ENCODE results near the gene LANCL1.
A peak's percentile ranks its signal among the peaks of the same experiment; 100 is the strongest.

The LANCL1 gene, protein sequence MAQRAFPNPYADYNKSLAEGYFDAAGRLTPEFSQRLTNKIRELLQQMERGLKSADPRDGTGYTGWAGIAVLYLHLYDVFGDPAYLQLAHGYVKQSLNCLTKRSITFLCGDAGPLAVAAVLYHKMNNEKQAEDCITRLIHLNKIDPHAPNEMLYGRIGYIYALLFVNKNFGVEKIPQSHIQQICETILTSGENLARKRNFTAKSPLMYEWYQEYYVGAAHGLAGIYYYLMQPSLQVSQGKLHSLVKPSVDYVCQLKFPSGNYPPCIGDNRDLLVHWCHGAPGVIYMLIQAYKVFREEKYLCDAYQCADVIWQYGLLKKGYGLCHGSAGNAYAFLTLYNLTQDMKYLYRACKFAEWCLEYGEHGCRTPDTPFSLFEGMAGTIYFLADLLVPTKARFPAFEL

DNA sequence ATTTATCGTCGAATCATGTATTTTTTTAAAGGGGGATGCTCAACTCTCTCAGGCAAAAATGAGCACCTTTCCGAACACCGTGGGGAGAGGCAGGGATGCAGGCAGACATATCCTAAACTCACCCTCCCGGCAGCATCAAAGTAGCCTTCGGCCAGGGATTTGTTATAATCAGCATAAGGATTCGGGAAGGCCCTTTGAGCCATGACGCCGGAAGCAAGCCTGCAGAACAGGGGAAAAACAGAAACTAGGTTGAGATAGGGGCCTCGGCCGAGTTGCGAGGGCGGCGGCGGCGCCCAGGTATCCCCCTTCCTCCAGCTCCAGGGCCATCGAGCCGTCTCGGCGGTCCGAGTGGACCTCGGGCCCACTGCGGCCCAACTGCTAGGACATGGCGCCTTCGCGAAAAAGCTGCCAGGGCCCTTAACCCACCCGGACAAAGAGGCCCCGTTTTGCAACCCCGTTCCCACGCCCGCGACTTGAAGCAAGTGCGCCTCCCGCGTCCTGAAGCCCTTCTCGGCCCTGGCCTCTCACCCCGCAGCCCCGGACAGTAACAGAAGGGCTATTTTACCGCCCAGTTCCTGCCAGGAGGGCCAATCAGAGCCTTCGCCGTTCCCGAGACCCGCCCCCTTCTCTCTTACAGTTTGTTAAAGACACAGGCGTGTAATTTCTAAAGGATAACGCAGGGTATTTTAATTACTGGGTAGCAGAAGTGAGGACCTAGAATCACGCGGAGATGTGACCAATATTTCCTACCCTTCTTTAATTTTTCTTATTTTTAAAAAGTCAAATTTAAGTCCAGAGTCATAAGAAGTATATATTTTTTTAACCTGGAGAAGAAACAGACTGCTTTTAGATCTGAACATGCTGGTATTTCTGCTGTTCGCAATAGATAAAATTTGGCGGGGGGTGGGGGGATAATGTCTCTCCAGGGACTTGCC lies at the start of gene LANCL1:
Gene LANCL1 (minus strand): TSS at position 566 of the 935 bp plus-strand sequence. CDS start 363 bp downstream, at position 203.
- DNase-seq: peak; percentile 78 to 90

DNA sequence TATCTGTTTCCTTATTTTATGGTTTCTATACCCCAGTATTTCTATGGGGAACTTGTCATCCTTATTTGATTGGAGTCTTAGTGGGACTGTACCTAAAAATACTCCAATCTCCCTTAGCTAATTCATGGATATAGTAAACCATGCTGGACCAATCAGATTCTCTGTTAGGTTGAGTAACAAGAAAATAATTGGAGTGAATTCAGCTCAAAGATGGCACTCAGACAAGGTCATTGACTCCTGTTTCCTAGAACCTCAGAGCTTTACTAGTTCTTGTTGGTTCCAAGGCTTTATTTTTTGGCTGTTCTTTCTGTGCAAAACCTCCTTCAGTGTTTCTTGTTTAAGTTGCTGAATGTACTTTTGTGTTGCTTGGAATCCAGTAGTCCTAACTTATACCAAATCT lies 48.0 kb upstream of the LANCL1 start:
- no peak for DNase-seq

DNA sequence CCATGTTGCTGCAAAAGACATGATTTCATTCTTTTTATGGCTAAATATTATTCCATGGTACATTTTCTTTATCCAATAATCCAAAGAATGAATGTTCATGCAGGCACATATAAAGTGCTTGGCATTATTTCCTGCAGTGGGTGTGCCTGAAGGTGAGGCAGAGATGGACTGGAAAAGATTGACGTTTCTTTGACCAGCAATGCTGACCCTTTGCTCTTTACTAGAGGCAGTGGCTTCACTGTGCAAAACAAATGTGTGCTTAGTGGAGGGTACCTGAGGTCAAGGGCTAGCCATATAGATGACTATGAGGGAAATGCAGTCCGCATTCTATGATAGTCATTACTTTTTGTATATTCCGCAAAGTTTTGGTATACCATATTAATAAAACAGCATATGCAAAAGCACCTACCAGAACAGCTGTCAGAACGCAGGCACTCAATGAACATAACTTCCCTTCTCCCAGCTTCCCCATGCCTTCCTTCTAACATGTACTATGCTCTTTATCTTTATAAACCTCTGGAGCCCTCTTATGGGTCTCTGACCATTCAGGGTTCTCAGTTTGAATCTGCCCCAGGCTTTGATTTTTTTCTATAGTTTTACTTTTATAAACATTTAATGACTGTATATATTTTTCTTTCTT lies 47.2 kb upstream of the LANCL1 start:
- DNase-seq: no peak

DNA sequence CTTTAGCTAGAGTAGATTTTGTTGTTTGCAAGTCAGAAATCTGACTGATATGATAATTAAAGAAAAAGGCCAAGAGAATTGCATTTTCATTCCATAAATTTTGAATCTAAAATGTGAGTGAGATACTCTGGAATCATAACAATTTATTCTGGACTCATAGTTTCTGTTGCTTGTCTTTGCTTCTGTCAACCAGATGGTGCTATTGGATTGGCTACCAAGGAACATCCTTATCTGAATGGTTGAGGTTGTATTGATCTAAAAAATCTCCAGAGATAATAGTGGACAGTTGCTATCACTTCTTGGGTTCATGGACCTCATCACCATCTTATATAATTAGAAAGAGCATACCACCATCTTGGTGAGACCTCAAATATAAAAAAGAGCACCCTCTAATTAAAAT lies 45.8 kb upstream of the LANCL1 start:
- no peak for DNase-seq

DNA sequence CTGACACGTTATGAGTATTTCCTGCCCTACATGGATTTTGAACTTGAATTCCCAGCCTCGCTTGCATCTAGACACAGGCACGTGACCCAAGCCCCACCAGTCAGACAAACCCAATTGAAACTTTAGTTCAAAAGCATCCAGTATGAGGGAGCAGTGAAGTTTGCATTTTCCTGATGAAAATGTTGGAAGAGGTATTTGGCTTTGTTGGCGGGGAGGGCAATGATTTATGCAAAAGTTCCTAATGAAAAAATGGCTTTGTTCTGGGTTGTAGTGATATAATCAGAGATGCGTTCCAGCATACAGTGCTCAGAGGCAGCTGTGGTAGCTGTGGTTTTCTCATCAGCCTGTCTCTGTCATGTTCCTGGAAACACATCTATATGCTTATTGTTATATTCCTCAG lies 43.0 kb upstream of the LANCL1 start:
- no peak for DNase-seq

DNA sequence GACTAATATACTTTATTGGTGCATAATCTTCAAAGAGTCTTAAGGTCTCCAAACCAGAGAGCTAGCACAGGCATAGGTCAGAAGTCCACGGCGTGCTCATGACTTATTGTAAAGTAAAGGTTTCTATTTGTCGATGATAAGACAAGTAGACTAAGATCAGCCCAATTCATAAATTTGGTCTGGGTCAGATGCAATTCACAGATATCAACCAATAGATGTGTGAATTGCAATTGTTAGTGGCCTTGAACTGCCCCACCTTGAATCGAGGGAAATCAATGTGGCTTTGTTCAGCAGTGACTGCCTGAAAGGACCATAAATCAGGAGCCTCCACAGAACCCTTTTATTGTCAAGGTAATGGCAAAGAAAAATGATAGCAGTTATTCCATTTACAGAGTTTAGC lies 40.7 kb upstream of the LANCL1 start:
- DNase-seq: no peak

DNA sequence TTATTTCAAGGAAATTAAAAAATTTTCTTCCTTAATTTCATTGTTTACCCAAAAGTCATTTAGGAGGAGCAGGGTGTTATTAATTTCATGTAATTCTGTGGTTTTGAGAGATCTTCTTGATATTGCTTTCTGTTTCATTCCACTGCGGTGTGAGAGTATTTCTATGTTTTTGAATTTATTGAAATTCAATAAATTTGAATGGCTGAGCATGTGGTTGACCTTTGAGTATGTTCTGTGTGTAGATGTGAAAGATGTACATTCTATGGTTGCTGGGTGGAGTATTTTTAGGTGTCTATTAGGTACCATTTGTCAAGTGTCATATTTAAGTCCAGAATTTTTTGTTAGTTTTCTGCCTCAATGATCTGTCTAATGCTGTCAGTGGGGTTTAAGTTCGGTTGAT lies 39.4 kb upstream of the LANCL1 start:
- no peak for DNase-seq

DNA sequence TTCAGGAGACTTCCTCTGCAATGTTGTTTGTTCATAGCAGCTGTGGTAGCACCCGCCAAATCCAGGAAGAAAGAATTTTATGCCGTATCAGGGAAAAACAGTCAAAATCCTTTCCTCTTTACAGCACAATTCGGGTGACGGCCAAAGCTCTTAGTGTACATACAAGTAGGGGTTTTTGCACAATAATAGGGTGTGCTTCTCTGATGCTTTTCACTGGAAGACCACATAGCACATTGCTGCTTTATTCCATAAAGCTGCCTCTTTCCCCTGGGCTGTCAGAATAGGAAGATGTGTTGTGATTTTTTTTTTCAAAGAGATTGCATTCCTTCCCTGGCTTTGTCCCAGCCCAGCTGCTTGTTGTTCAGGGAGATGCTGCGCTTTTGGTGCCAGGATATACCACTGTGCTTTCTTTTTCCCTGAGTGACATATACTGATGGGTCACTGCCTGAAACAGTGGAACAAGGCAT lies 27.2 kb upstream of the LANCL1 start:
- no peak for DNase-seq

DNA sequence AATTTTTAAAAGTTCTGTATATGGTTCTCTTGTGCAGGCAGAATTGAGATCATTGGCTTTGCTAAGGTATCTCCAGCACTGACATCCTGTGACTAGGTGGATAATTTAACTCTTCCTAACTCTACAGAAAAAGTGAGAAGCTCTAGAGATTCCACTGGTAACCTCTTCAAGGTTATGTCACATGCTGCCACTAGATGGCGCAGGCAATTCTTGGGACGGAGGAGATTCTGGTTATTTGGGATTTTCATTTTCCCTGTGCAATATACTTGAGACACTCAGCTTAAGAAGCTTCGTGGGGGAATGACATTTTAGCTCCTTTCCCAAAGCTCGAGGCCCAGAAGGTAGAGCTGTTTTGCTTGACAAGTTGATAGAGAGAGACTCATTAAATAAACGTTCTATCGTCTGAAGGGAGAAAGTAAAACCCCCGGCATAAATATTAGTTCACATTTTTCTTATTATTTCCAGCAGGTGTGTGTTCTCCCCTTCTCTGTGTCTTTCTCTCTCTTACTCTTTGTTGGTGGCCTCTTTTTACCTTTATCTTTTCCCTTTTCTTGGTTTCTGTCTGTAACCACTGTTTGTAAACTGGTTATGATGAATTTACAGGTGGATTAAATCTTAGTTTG lies 26.6 kb upstream of the LANCL1 start:
- DNase-seq: peak in 1 of 2 experiments; percentile 9

DNA sequence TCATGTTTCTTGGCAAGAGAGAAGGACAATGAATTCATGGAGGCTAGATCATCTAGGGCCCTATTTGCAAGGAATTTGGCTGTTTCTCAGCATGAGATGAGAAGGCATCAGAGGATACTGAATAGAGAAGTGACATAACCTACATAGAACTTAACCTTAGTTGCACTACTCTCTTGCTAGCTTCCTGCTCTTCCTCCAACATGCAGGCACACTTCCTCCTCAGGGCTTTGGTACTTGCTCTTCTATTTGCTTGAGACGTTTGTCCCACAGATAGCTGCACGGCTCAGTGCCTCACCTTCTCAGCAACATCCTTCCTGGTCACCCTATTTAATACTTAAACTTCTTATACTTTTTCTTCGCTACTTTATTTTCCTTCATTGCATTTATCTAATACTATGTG lies 20.0 kb upstream of the LANCL1 start:
- no peak for DNase-seq

DNA sequence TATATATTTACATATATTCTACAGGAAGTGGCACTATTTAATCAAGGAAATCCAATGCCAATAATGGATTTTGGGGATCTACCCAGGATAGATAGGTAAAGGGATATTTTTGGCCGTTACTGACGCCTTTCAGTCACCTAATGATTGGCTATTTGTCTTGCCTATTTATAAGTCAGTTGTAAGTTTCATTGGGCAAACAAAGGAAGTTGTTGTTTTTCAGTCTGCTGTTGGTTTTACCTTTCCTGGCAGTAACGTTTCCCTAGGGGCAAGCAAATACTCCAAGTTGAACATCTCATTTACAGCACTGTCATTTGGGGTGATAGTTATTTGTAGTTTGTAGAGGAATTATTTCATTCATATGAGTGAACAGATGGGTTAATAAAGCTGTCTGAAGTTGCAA lies 17.0 kb upstream of the LANCL1 start:
- no peak for DNase-seq

DNA sequence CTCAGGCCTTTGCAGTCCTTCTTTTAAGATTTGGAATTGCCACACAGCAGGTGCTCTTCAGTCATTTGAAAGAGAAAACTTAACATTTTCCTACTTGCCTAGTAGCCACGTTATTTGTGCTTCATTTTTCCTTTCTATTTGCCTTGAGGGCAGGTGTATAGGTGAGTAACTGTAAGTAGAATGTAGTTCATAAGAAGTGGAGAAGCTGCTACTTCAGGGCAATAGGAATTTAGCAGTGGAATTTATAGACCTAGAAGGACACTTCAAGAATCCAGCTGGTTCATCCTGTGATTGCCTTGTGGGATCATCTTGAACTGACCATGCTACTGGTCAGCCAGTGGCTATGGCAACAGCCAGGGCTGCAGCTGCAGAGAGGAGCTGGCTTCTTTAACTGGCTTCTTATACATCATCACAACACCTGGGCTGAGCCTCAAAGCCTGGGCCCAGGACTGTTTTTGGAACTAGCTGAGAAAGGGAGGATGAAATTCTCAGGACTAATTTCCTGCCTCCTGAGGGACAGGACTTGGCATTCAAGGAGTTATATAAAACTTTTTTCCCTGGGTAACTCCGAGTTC lies 5.1 kb upstream of the LANCL1 start:
- DNase-seq: no peak

DNA sequence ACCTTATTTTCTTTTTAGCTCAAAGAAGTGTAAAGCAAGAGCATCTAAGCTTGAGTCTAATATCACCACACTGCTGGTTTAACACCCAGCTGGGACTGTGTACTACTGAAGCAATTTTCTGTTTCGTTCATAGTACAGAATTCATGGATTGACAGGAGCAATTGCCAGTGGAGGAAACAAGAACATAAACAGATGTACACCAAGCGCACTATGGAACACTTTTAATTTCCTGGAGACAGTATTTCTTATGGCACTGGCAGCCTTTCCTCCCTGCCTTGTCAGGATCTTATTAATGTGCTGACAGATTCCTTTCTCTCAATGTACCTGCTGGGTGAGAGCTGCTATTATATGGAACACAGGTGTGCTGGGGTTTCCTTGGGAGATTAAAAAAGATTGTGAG lies 4.2 kb upstream of the LANCL1 start:
- DNase-seq: no peak

DNA sequence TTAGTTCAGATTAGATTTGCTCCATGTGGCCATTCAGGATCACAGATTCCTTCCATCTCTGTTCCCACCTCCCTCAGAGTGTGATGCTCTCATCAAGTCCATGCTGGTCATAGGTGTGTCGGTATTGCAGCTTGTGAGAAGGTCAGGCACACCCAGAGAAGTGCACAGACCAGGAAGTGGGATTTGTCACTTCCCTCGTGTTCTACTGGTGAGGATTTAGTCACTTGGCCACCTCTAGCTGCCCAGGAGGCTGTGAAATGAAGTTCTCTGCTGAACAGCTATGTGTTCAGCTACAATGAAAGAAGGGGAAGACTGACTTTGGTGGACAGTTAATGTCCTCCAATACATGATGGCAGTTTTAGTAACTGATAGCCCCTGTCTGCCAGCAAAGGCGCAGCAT lies 3.5 kb upstream of the LANCL1 start:
- DNase-seq: no peak

DNA sequence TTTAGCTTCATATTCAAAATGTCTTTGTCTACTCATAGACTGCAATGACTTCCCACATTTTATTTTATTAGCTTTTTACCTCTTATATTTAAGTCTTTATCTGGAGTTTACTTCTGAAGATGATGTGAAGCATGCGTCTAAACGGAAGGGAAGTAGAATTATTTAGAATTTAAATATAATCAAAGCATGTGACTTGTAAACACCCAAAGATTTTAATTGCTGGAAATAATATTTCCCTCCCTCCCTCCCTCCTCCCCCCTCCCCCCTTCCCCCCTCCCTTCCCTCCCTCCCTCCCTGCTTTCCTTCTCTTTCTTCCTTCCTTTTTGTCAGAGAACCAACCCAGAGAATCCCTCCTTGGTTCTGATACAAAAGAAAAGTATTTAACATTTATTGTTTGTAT lies 2.1 kb upstream of the LANCL1 start:
- no peak for DNase-seq

DNA sequence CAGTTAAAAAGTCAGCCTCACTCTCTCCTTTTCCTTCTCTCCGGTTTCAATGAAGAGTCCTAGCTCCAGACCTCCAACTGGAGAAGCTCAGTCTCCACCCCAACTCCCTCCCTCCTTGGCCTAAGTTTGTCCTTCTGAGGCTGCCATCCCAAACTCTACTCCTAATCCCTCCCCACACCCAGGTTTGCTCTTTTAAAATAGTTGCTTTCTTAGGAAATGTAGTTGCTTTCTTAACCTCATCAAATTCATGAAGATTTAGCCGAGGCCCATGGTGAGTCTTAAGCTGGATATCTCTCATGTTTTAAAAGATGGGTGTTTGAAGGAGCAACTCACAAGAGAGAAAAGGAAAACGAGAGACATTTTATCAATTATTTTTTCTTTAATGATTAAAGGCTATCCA lies 937 bp upstream of the LANCL1 start:
- DNase-seq: no peak

DNA sequence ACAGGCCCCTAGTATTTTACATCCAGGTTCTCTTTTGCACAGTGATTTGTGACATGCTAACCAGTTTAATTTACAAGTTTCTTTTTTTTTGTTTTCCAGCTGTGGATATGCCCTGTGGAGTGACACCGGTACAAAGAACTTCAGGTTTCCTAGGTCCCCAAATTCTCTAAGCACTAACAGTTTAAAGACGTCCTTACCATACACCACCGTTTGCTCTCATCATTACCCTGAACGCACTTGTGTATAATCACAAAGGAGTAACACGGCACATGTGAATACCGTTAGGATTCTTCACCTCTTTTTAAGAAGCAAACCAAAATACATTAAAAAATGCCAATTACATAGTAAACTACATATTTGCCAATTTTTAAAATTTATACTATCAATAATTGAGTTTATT lies 853 bp downstream of the LANCL1 start:
- DNase-seq: no peak

DNA sequence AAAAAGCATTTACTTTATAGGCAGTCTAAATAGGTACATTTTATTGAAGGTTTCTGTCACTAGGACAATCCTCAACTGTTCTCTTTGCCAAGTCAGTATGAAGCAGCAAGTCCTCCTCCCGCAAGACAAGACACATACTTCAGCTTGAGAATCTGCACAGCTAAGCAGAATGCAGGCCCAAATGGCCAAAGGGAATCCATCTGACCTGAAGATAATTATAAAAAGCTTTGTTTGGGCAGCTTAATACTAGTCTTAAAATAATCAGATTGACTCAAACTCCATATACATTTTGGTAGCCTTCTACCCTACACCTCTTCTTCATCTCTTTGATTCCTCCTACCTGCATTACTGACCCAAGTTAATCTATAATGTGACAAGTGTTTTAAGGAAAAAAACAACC lies 1.8 kb downstream of the LANCL1 start:
- DNase-seq: no peak

DNA sequence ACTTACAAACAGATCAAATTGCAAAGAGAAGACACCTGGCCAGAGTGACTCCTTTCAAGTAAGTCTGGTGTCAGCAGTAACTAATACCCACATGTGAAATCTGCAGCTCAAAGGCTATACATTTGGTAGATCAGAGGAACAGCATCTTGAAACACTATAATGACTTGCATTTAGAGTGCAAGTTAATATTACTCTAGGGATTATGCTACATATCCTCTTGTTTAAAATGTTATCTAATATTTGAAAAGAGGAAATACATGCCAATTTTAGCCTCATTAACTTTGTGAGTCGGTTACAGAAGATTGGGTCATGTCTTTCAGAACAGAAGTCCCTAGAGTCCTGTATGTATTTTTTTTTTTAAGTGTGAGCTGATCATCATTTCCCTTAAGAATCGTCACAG lies 15.2 kb downstream of the LANCL1 start:
- DNase-seq: no peak

DNA sequence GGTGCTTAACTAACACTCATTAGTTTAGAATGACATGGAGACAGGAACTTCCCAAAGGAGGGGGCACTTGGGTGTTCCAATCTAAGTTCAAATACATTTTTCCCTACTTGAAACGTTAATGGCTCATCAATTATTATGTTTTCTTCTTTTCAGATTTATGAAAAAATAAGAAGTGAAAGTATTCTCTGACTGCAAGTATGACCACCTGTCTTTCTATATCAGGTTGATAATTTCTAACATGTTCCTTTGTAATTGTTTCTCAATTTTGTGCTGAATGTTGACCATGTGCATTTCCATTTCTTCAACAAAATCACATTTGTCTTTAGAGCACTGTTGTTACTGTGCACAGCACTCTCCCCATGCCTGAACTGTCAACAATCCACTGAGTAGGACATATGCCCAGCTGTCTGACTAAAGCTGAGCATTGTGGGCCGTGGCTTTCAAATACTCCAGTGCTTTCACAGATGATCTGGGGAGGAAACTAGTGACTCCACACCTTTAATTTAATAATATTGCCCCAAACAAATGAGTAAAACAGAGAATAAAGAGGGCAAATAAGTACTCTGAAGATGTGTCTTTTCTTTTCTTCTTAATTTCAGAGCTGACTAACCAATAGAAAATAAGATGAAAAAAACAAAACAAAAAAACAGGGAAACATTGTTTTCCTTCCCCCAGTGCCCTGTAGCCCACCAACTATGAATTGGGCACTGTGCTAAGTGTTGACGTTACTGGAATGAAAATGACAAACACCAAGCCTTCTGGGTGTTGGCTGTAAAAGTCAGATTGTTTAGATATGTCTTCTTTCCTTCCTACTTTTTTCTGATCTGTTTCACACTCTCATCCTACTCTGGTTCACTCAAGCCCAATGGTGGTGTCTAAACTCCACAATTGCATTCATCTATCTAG lies 16.0 kb downstream of the LANCL1 start:
- no peak for DNase-seq

DNA sequence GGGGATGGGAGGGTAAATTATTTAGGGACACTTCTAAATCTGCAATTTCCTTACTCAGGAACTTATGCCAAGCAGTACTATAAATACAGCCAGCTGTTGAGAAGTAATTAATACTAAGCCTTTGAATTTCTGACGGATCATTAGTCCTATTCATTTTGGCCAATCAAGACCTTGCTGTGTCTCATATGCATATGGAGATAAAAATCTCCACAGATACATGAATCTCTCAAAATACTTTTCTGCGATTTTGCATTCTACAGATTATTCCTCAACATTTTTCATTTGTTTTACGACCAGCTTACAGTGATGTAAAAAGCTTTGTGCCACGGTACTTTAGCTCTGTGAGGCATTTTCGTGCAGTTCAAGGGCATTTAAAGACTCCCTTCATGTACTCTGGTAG lies 16.7 kb downstream of the LANCL1 start:
- no peak for DNase-seq

Measured in cerebellar nuclear complex (tissue), 1 donor.